ENCODE measurements around the gene MLLT3. TPM values are rescaled to one million over a fixed set of nuclear protein-coding genes. Genes with fewer than 3 reads are reported as not detected.

Gene MLLT3
- total RNA-seq, 1 donor from 2014 or later: 65.8 TPM

DNA sequence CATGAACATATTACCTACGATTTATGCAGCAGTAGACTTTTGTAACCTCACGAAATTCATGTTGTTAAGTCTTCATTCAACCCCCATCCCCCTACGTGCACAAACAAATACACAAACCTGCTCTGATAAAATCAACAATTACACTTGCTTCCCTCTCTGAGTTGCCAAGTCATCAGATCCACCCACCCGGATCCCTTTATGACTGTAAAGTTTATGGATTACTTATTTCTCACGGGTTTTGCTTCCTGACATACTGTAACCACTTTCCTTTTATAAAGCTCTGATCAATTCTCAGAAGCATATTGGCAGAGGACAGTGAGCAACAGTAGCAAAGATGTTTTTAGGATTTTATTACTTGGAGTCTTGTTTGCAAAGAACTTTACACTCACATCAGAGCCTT, 70.5 kb downstream of the MLLT3 start:
- Histone ChIP-seq H3K27ac (ENCODE audit: low read depth, low read length) (no peak overlapping the region), H3K4me1 (ENCODE audit: control insufficient read depth in 3 of 3, insufficient read depth in 3 of 3, low read length in 3 of 3) (peaks cover 7% of the 10 kb centered on the region in 3 donors), H3K4me3 (ENCODE audit: low read length in 3 of 3) (no peak overlapping the region), H3K36me3 (ENCODE audit: control insufficient read depth in 3 of 3, insufficient read depth in 3 of 3, low read length in 3 of 3) (no peaks in the 10 kb centered on the region), H3K9ac (ENCODE audit: low read depth in 1 of 3, low read length in 3 of 3) (no peak overlapping the region), H3K9me3 (ENCODE audit: control insufficient read depth in 3 of 3, low read length in 3 of 3) (no peaks in the 10 kb centered on the region), H3K27me3 (ENCODE audit: control insufficient read depth in 3 of 3, insufficient read depth in 3 of 3, low read length in 3 of 3) (no peaks in the 10 kb centered on the region)

DNA sequence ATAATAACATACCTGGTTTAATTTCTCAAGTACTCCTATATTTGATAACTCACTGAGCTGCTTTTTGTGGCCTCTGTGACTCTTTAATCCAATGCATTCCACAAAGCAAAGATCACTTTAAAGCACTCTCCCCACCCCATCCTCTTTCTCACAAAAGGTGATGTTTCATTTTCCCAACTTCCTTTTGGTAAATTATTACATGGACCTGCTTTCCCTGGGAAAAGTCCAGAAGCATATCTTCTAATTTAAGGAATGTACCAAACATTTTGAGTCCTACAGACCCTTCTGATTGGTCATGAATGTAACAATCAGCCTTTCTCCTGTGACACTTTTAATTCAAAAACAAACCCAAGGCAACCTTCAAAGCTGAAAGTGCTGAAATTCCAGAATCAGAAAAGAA, 71.1 kb downstream of the MLLT3 start:
- peaks cover 7% of the 10 kb centered on the region in 3 donors for H3K4me1 ChIP-seq (ENCODE audit: control insufficient read depth in 3 of 3, insufficient read depth in 3 of 3, low read length in 3 of 3)
- no peak overlapping the region for H3K27ac ChIP-seq (ENCODE audit: low read depth, low read length)
- H3K9me3 ChIP-seq (ENCODE audit: control insufficient read depth in 3 of 3, low read length in 3 of 3): no peaks in the 10 kb centered on the region

DNA sequence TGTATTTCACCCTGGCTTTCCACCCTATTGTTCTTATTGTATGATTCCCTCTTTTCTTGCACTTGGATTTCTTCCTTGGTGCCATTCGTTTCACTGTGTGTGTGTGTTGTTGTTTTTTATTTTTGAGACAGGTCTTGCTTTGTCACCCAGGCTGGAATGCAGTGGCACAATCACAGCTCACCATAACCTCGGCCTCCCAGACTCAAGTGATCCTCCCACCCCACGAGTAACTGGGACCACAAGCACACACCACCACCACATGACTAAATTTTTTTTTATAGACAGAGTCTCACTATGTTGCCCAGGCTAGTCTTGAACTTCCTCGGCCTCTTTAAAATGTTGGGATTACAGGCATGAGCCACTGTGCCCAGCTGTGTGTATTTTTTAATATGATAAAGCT, 72.0 kb downstream of the MLLT3 start:
- Histone ChIP-seq H3K36me3 (ENCODE audit: control insufficient read depth in 3 of 3, insufficient read depth in 3 of 3, low read length in 3 of 3) (no peaks in the 10 kb centered on the region), H3K9me3 (ENCODE audit: control insufficient read depth in 3 of 3, low read length in 3 of 3) (no peaks in the 10 kb centered on the region), H3K27me3 (ENCODE audit: control insufficient read depth in 3 of 3, insufficient read depth in 3 of 3, low read length in 3 of 3) (no peaks in the 10 kb centered on the region), H3K4me3 (ENCODE audit: low read length in 3 of 3) (no peak overlapping the region), H3K4me1 (ENCODE audit: control insufficient read depth in 3 of 3, insufficient read depth in 3 of 3, low read length in 3 of 3) (peaks cover 7% of the 10 kb centered on the region in 3 donors), H3K27ac (ENCODE audit: low read depth, low read length) (no peak overlapping the region), H3K9ac (ENCODE audit: low read depth in 1 of 3, low read length in 3 of 3) (no peak overlapping the region)

More for the DNA sequence above, 71.1 kb downstream of the MLLT3 start:
- H3K36me3 ChIP-seq (ENCODE audit: control insufficient read depth in 3 of 3, insufficient read depth in 3 of 3, low read length in 3 of 3): no peaks in the 10 kb centered on the region
- no peak overlapping the region for H3K9ac ChIP-seq (ENCODE audit: low read depth in 1 of 3, low read length in 3 of 3)
- no peaks in the 10 kb centered on the region for H3K27me3 ChIP-seq (ENCODE audit: control insufficient read depth in 3 of 3, insufficient read depth in 3 of 3, low read length in 3 of 3)
- H3K4me3 ChIP-seq (ENCODE audit: low read length in 3 of 3): no peak overlapping the region

DNA sequence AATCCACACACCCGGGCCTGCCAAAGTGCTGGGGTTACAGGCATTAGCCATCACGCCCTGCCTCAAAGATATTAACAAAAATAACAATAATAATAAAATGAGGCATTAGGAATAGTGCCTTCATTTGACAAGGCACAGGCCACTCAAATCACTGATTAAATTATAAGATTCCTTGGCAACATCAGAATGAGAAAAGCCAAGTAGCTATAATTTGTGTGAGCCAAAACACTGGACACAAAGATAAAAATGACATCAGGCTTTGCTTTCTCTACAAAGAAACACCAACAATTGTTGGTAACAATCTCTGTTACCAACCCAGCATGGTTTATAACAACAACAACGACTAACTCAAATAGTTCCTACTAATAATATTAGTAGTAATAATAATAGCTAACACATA, 73.2 kb downstream of the MLLT3 start:
- Histone ChIP-seq H3K36me3 (ENCODE audit: control insufficient read depth in 3 of 3, insufficient read depth in 3 of 3, low read length in 3 of 3) (no peaks in the 10 kb centered on the region), H3K9me3 (ENCODE audit: control insufficient read depth in 3 of 3, low read length in 3 of 3) (no peaks in the 10 kb centered on the region), H3K27ac (ENCODE audit: low read depth, low read length) (no peak overlapping the region), H3K4me1 (ENCODE audit: control insufficient read depth in 3 of 3, insufficient read depth in 3 of 3, low read length in 3 of 3) (peaks cover 7% of the 10 kb centered on the region in 3 donors), H3K4me3 (ENCODE audit: low read length in 3 of 3) (no peak overlapping the region), H3K27me3 (ENCODE audit: control insufficient read depth in 3 of 3, insufficient read depth in 3 of 3, low read length in 3 of 3) (no peaks in the 10 kb centered on the region), H3K9ac (ENCODE audit: low read depth in 1 of 3, low read length in 3 of 3) (no peak overlapping the region)

DNA sequence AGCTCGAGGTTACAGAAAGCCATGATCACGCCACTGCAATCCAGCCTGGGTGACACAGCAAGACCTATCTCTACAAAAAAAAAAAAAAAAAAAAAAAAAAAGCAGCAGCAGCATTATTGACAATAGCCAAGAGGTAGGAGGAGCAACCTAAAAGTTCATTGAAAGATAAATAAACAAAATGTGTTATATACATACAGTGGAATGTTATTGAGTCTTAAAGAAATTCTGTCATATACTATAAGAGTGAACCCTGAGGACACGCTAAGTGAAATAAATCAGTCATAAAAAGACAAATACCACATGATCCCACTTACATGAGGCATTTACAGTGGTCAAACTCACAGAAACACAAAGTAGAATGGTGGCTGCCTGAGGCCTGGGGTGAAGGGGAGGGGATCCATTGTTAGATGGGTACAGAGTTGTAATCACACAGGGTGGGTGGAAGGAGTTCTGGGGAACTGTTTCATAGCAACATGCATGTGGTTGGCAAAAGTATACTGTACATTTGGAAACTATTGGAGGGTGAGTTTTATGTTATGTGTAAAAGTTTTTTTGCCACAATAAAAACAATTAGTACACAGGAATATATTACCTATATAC, 77.2 kb downstream of the MLLT3 start:
- Histone ChIP-seq H3K27ac (ENCODE audit: low read depth, low read length) (no peak overlapping the region), H3K9me3 (ENCODE audit: control insufficient read depth in 3 of 3, low read length in 3 of 3) (peaks cover 2 to 4% (median 3%) of the 10 kb centered on the region in 3 donors), H3K4me3 (ENCODE audit: low read length in 3 of 3) (no peak overlapping the region), H3K36me3 (ENCODE audit: control insufficient read depth in 3 of 3, insufficient read depth in 3 of 3, low read length in 3 of 3) (no peaks in the 10 kb centered on the region), H3K4me1 (ENCODE audit: control insufficient read depth in 3 of 3, insufficient read depth in 3 of 3, low read length in 3 of 3) (no peaks in the 10 kb centered on the region), H3K27me3 (ENCODE audit: control insufficient read depth in 3 of 3, insufficient read depth in 3 of 3, low read length in 3 of 3) (no peaks in the 10 kb centered on the region), H3K9ac (ENCODE audit: low read depth in 1 of 3, low read length in 3 of 3) (no peak overlapping the region)

DNA sequence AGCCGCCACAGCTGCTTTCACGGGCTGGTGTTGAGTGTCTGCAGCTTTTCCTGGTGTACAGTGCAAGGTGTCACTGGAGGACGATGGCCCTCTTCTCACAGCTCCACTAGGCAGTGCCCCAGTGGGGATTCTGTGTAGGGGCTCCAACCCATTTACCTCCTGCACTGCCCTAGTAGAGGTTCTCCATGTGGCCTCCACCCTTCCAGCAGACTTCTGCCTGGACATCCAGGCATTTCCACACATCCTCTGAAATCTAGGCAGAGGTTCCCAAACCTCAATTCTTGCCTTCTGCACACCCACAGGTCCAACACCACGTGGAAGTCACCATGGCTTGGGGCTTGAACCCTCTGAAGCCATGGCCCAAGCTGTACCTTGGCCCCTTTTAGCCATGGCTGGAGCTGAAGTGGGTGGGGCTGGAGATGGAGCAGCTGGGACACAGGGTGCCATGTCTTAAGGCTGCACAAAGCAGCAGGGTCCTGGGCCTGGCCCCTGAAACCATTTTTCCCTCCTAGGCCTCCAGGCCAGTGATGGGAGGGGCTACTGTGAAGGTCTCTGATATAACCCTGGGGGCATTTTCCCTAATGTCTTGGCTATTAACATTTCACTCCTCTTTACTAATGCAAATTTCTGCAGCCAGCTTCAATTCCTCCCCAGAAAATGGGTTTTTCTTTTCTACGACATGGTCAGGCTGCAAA, 82.0 kb downstream of the MLLT3 start:
- H3K36me3 ChIP-seq (ENCODE audit: control insufficient read depth in 3 of 3, insufficient read depth in 3 of 3, low read length in 3 of 3): no peaks in the 10 kb centered on the region
- H3K9me3 ChIP-seq (ENCODE audit: control insufficient read depth in 3 of 3, low read length in 3 of 3): peaks cover 2 to 5% (median 3%) of the 10 kb centered on the region in 3 donors
- no peak overlapping the region for H3K9ac ChIP-seq (ENCODE audit: low read depth in 1 of 3, low read length in 3 of 3)
- H3K27ac ChIP-seq (ENCODE audit: low read depth, low read length): no peak overlapping the region
- no peaks in the 10 kb centered on the region for H3K27me3 ChIP-seq (ENCODE audit: control insufficient read depth in 3 of 3, insufficient read depth in 3 of 3, low read length in 3 of 3)
- H3K4me1 ChIP-seq (ENCODE audit: control insufficient read depth in 3 of 3, insufficient read depth in 3 of 3, low read length in 3 of 3): no peaks in the 10 kb centered on the region
- H3K4me3 ChIP-seq (ENCODE audit: low read length in 3 of 3): no peak overlapping the region

DNA sequence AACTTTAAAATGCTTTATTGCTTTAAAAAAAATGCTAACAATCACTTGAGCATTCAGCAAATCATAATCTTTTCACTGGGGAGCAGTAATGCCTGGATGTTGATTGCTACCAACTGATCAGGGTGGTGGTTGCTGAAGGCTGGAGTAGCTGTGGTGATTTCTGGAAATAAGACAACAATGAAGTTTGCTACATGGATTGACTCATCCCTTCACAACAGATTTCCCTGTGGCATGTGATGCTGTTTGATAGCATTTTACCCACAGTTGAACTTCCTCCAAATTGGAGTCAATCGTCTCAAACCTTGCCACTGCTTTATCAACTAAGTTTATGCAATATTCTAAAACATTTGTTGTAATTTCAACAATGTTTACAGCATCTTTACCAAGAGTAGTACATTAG, 83.3 kb downstream of the MLLT3 start:
- Histone ChIP-seq H3K27ac (ENCODE audit: low read depth, low read length) (no peak overlapping the region), H3K36me3 (ENCODE audit: control insufficient read depth in 3 of 3, insufficient read depth in 3 of 3, low read length in 3 of 3) (no peaks in the 10 kb centered on the region), H3K27me3 (ENCODE audit: control insufficient read depth in 3 of 3, insufficient read depth in 3 of 3, low read length in 3 of 3) (no peaks in the 10 kb centered on the region), H3K4me3 (ENCODE audit: low read length in 3 of 3) (no peak overlapping the region), H3K4me1 (ENCODE audit: control insufficient read depth in 3 of 3, insufficient read depth in 3 of 3, low read length in 3 of 3) (no peaks in the 10 kb centered on the region), H3K9ac (ENCODE audit: low read depth in 1 of 3, low read length in 3 of 3) (no peak overlapping the region), H3K9me3 (ENCODE audit: control insufficient read depth in 3 of 3, low read length in 3 of 3) (peaks cover 2 to 5% (median 3%) of the 10 kb centered on the region in 3 donors)

DNA sequence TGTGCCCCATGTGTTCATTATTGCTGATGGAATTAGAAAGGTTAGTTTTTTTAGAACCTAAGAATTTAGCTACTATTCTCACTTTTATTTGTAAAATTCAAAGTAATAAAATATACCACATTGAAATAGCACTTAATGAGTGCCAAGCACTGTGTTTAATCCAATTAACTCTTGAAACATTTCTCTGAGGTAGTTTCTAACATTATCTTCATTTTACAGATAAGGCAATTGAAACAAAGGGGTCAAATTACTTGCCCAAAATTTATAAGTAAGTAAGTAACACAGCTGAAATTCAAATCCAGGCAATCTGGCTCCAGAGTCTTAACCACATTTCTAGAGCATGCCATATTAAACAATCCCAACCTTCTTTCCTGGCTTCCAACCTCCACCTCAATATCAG, 84.2 kb downstream of the MLLT3 start:
- Histone ChIP-seq H3K9me3 (ENCODE audit: control insufficient read depth in 3 of 3, low read length in 3 of 3) (peaks cover 2 to 5% (median 3%) of the 10 kb centered on the region in 3 donors), H3K27me3 (ENCODE audit: control insufficient read depth in 3 of 3, insufficient read depth in 3 of 3, low read length in 3 of 3) (no peaks in the 10 kb centered on the region), H3K36me3 (ENCODE audit: control insufficient read depth in 3 of 3, insufficient read depth in 3 of 3, low read length in 3 of 3) (no peaks in the 10 kb centered on the region), H3K4me3 (ENCODE audit: low read length in 3 of 3) (no peak overlapping the region), H3K4me1 (ENCODE audit: control insufficient read depth in 3 of 3, insufficient read depth in 3 of 3, low read length in 3 of 3) (no peaks in the 10 kb centered on the region), H3K27ac (ENCODE audit: low read depth, low read length) (no peak overlapping the region), H3K9ac (ENCODE audit: low read depth in 1 of 3, low read length in 3 of 3) (no peak overlapping the region)

DNA sequence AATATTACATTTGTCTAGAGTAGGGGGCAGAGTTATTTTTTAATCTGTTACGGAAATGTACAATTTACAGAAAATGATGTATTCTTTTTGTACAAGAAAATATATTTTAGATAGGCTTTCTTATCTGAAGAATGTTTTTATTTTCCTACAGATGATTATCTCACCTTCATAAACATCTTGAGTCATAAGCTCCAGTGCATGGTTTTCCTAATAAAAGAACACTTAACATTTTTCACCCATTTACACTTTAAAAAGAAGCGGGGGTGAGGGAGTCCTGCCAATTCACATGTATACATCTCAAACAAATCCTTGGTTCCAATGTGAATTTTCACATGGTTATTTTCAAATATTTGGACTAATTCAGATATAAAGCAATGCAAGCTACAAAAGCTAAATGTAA, 85.0 kb downstream of the MLLT3 start:
- peaks cover 2 to 5% (median 3%) of the 10 kb centered on the region in 3 donors for H3K9me3 ChIP-seq (ENCODE audit: control insufficient read depth in 3 of 3, low read length in 3 of 3)
- H3K4me3 ChIP-seq (ENCODE audit: low read length in 3 of 3): no peak overlapping the region
- no peaks in the 10 kb centered on the region for H3K27me3 ChIP-seq (ENCODE audit: control insufficient read depth in 3 of 3, insufficient read depth in 3 of 3, low read length in 3 of 3)
- H3K36me3 ChIP-seq (ENCODE audit: control insufficient read depth in 3 of 3, insufficient read depth in 3 of 3, low read length in 3 of 3): no peaks in the 10 kb centered on the region
- no peak overlapping the region for H3K9ac ChIP-seq (ENCODE audit: low read depth in 1 of 3, low read length in 3 of 3)
- H3K27ac ChIP-seq (ENCODE audit: low read depth, low read length): no peak overlapping the region
- peaks cover 0 to 7% (median 3%) of the 10 kb centered on the region in 3 donors for H3K4me1 ChIP-seq (ENCODE audit: control insufficient read depth in 3 of 3, insufficient read depth in 3 of 3, low read length in 3 of 3)

DNA sequence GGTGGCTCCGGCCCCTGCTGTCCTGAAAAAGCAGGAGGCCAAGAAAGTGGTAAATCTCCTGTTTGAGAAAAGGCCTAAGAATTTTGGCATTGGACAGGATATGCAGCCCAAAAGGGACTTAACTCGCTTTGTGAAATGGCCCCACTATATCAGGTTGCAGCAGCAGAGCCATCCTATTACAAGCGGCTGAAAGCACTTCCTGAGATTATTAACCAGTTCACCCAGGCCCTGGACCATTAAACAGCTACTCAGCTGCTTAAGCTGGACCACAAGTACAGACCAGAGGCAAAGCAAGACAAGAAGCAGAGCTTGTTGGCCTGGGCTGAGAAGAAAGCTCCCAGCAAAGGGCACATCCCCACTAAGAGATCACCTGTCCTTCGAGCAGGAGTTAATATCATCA, 89.7 kb downstream of the MLLT3 start:
- H3K36me3 ChIP-seq (ENCODE audit: control insufficient read depth in 3 of 3, insufficient read depth in 3 of 3, low read length in 3 of 3): no peaks in the 10 kb centered on the region
- H3K9me3 ChIP-seq (ENCODE audit: control insufficient read depth in 3 of 3, low read length in 3 of 3): no peaks in the 10 kb centered on the region
- H3K27me3 ChIP-seq (ENCODE audit: control insufficient read depth in 3 of 3, insufficient read depth in 3 of 3, low read length in 3 of 3): no peaks in the 10 kb centered on the region
- no peak overlapping the region for H3K9ac ChIP-seq (ENCODE audit: low read depth in 1 of 3, low read length in 3 of 3)
- no peak overlapping the region for H3K4me3 ChIP-seq (ENCODE audit: low read length in 3 of 3)
- H3K4me1 ChIP-seq (ENCODE audit: control insufficient read depth in 3 of 3, insufficient read depth in 3 of 3, low read length in 3 of 3): peaks cover 0 to 7% (median 3%) of the 10 kb centered on the region in 3 donors
- no peak overlapping the region for H3K27ac ChIP-seq (ENCODE audit: low read depth, low read length)

All from skeletal muscle tissue (tissue), 4 donors.